HCT116 (cell line): ENCODE data around the gene MRTFB. TPM values are rescaled to one million over a fixed set of nuclear protein-coding genes. Genes with fewer than 3 reads are reported as not detected.

Experiments used
- ATAC-seq: fragments of 200-7000 bp; cut with Tn5 transposase; 2 replicates; pipeline ENCODE4 v1.9.1; 2020; ENCODE audit warnings: mild to moderate bottlenecking, moderate library complexity
- BruUV-seq: library from RNA; stranded (reverse); fragments of 400-500 nt; replicated peaks from 2 replicates; lab custom pipeline; 2021; lab: Mats Ljungman, UMichigan
- CTCF ChIA-PET: fragments of 300-600 bp; sonication (Branson Sonifier 250); formaldehyde crosslinking; loops from one replicate; lab custom pipeline; 2021; ENCODE audit warnings: antibody characterized with exemption; lab: Charles Lee
- POLR2A ChIA-PET: fragments of 300-600, 350-600 bp; sonication (Branson Sonifier 250); formaldehyde crosslinking; loops from one replicate; lab custom pipeline; 2021; ENCODE audit warnings: antibody characterized with exemption; lab: Charles Lee
- RAD21 ChIA-PET, 2 experiments: fragments of 300-600 bp; sonication (Branson Sonifier 250); formaldehyde crosslinking; loops; one replicate each; lab custom pipeline; 2023; ENCODE audit warnings: low total read pairs in 2 of 2; ENCODE audit not compliant: uncharacterized antibody in 2 of 2, unreplicated experiment in 2 of 2, low non-redundant PET in 1 of 2; lab: Charles Lee
- DNase-seq: peaks from one replicate; pipeline ENCODE4 v3.0.0-alpha.2; 2010; ENCODE audit warnings: low read depth, low spot score
- H2AFZ ChIP-seq: fragments of 200-600 bp; shearing (Covaris generic), sonication (generic); 2 replicates; pipeline ENCODE4 v1.6.1; 2017; ENCODE audit warnings: low read depth, mixed run types, mixed read lengths, antibody characterized with exemption, low read length; ENCODE audit not compliant: poor library complexity, severe bottlenecking
- H3K27ac ChIP-seq: 2 replicates; pipeline ENCODE4 v1.5.1; 2012; ENCODE audit warnings: low read depth, low read length
- H3K27me3 ChIP-seq: fragments of 200-600 bp; sonication (generic); 2 replicates; pipeline ENCODE4 v1.6.1; 2016; ENCODE audit warnings: mixed run types, low read length, mixed read lengths; ENCODE audit not compliant: insufficient read depth
- H3K36me3 ChIP-seq, 2 experiments: fragments of 200-500 bp in 1 of 2; fragments of 200-600 bp in 1 of 2; sonication (Bioruptor generic) in 1 of 2; sonication (generic) in 1 of 2; 2 replicates each; pipeline versions ENCODE4 v1.5.1 to v1.6.1; 2014 to 2016; ENCODE audit warnings: low read length in 2 of 2, inconsistent platforms in 1 of 2, mixed read lengths in 1 of 2, mixed run types in 1 of 2; ENCODE audit not compliant: insufficient read depth in 2 of 2, control insufficient read depth in 1 of 2
- H3K4me1 ChIP-seq, 2 experiments: fragments of 200-600 bp in 1 of 2; sonication (generic) in 1 of 2; 2 replicates each; pipeline versions ENCODE4 v1.5.1 to v1.6.1; 2012 to 2017; ENCODE audit warnings: low read length in 2 of 2, inconsistent platforms in 1 of 2, mild to moderate bottlenecking in 1 of 2, mixed read lengths in 1 of 2, mixed run types in 1 of 2, moderate library complexity in 1 of 2; ENCODE audit not compliant: insufficient read depth in 2 of 2, control insufficient read depth in 1 of 2
- H3K4me2 ChIP-seq: fragments of 200-600 bp; sonication (generic); 2 replicates; pipeline ENCODE4 v1.6.1; 2017; ENCODE audit warnings: mixed run types, low read length, mixed read lengths
- H3K4me3 ChIP-seq, 2 experiments: fragments of 200-600 bp in 1 of 2; sonication (generic) in 1 of 2; replicated peaks in 1 of 2; 2 replicates each; pipeline ENCODE4 v1.5.1; 2011 to 2016; ENCODE audit warnings: low read length in 2 of 2, control low read depth in 1 of 2, low read depth in 1 of 2, mild to moderate bottlenecking in 1 of 2, mixed read lengths in 1 of 2, mixed run types in 1 of 2
- H3K79me2 ChIP-seq: fragments of 200-600 bp; sonication (generic); 2 replicates; pipeline ENCODE4 v1.6.1; 2017; ENCODE audit warnings: mild to moderate bottlenecking, mixed run types, low read length, moderate library complexity, mixed read lengths; ENCODE audit not compliant: insufficient read depth
- H3K9ac ChIP-seq: fragments of 200-600 bp; sonication (generic); 2 replicates; pipeline ENCODE4 v1.6.1; 2016; ENCODE audit warnings: low read length, mixed read lengths
- H3K9me2 ChIP-seq: fragments of 200-600 bp; sonication (generic), shearing (Covaris generic); 2 replicates; pipeline ENCODE4 v1.6.1; 2017; ENCODE audit warnings: mixed run types, mild to moderate bottlenecking, moderate library complexity; ENCODE audit not compliant: insufficient read depth
- H3K9me3 ChIP-seq, 2 experiments: fragments of 200-500 bp in 1 of 2; fragments of 200-600 bp in 1 of 2; sonication (Bioruptor generic) in 1 of 2; sonication (generic) in 1 of 2; 2 replicates each; pipeline ENCODE4 v1.6.1; 2014 to 2017; ENCODE audit warnings: low read length in 2 of 2, mixed read lengths in 2 of 2, inconsistent platforms in 1 of 2, low read depth in 1 of 2, mild to moderate bottlenecking in 1 of 2, mixed run types in 1 of 2, moderate library complexity in 1 of 2; ENCODE audit not compliant: control insufficient read depth in 1 of 2, insufficient read depth in 1 of 2
- H4K20me1 ChIP-seq: fragments of 200-600 bp; sonication (generic), shearing (Covaris generic); 2 replicates; pipeline ENCODE4 v1.6.1; 2017; ENCODE audit warnings: mixed run types, mild to moderate bottlenecking, moderate library complexity; ENCODE audit not compliant: insufficient read depth
- EGR1 ChIP-seq: IDR thresholded peaks from 2 replicates; pipeline ENCODE4 v1.6.1; 2012; ENCODE audit warnings: low read depth
- EZH2 ChIP-seq: fragments of 200-600 bp; sonication (generic); IDR thresholded peaks from 2 replicates; pipeline ENCODE4 v1.6.1; 2017; ENCODE audit warnings: antibody characterized with exemption, mixed run types
- FOSL1 ChIP-seq: IDR thresholded peaks from 2 replicates; pipeline ENCODE4 v1.6.1; 2012; ENCODE audit warnings: low read depth
- RAD21 ChIP-seq: IDR thresholded peaks from 2 replicates; pipeline ENCODE4 v1.6.1; 2012; ENCODE audit warnings: low read depth, mild to moderate bottlenecking
- SIN3A ChIP-seq: IDR thresholded peaks from 2 replicates; pipeline ENCODE4 v1.6.1; 2012; ENCODE audit warnings: low read depth
- SRF ChIP-seq: IDR thresholded peaks from 2 replicates; pipeline ENCODE4 v1.6.1; 2012; ENCODE audit warnings: low read depth
- TCF7L2 ChIP-seq: IDR thresholded peaks from 2 replicates; pipeline ENCODE4 v1.7.0; 2011; ENCODE audit warnings: borderline replicate concordance, inconsistent platforms; ENCODE audit not compliant: insufficient read depth, insufficient read length; ENCODE audit errors: extremely low read depth
- intact Hi-C: fragments of 100-400 bp; cut with micrococcal nuclease; formaldehyde crosslinking; loops from 2 replicates; pipeline ENCODE4 v1.10.0; 2022
- total RNA-seq: library from RNA; stranded (reverse); gene quantifications from one replicate; pipeline ENCODE4 v1.2.1, GENCODE V29; 2021; ENCODE audit not compliant: unreplicated experiment
- TF ChIP-seq, protein P1 (sequence below): IDR thresholded peaks from 2 replicates; pipeline ENCODE4 v1.6.1; 2012
- TF ChIP-seq, protein P2 (sequence below), 3 experiments: fragments of 200-600 bp in 1 of 3; sonication (generic) in 1 of 3; IDR thresholded peaks in 2 of 3; conservative IDR thresholded peaks in 1 of 3; 2 replicates each; pipeline ENCODE4 v1.5.1; 2012 to 2017; ENCODE audit warnings: low read depth in 2 of 3, low read length in 2 of 3, antibody characterized with exemption in 1 of 3, borderline replicate concordance in 1 of 3, control low read depth in 1 of 3, mild to moderate bottlenecking in 1 of 3, mixed read lengths in 1 of 3, mixed run types in 1 of 3, moderate library complexity in 1 of 3; ENCODE audit not compliant: insufficient read depth in 1 of 3
- TF ChIP-seq, protein P3 (sequence below): IDR thresholded peaks from 2 replicates; pipeline ENCODE4 v1.6.1; 2012; ENCODE audit warnings: low read depth

The MRTFB gene
- total RNA-seq, 1 experiment from 2014 or later: 39.0 TPM

DNA sequence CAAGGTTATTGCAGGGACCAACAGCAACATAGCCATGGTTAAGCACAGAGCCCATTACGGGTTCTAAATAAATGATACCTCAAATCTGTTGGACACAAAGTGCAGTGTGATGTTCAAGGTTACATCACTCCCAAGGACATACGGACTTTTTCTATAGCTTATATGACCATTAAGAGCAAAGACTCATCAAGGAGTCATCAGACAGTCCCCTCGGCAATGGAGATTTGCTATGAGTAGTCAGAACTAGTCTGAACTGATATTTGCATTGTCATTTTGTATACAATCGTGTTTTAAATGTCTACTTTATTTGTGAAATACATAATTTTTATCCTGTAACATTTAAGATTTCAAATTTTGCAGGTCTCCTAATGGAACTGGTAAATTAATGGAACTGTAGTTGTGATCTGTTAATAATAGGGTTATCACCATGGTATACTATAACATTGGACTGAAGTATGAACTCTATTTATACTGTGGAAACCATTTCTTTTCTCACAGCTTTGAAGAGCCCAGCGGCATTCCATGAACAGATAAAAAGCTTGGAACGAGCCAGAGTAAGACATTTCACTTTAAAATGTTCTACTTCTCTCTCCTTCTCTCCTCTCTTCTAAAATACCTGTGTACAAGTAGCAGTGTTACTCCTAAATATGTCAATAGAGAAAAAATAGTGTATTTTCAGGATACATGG is 140.9 kb downstream of the MRTFB start:
- CTCF ChIA-PET: no interaction called here
- POLR2A ChIA-PET: no interaction called here
- BruUV-seq: no TSS peak
- no peak overlapping the region for H3K4me2 ChIP-seq
- no peak for TF ChIP-seq EGR1
- TF ChIP-seq SRF: no peak
- TF ChIP-seq, protein P1, sequence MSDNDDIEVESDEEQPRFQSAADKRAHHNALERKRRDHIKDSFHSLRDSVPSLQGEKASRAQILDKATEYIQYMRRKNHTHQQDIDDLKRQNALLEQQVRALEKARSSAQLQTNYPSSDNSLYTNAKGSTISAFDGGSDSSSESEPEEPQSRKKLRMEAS: no peak
- no peak for TF ChIP-seq TCF7L2
- RAD21 ChIA-PET: no interaction called here
- no peaks in the 10 kb centered on the region for H4K20me1 ChIP-seq
- H3K9me2 ChIP-seq: no peaks in the 10 kb centered on the region
- 0 out of 4 replicates have a peak, but pooled peaks cover 0 to 3% of the 10 kb centered on the region in 2 experiments for H3K36me3 ChIP-seq
- DNase-seq: no peak
- no peak overlapping the region for H3K4me3 ChIP-seq
- no peaks in the 10 kb centered on the region for H3K27me3 ChIP-seq
- no peak overlapping the region for H2AFZ ChIP-seq
- no peak overlapping the region for H3K27ac ChIP-seq
- intact Hi-C loops: no loop called here
- H3K79me2 ChIP-seq: no peaks in the 10 kb centered on the region
- H3K4me1 ChIP-seq: no peaks in the 10 kb centered on the region
- no peak overlapping the region for H3K9ac ChIP-seq
- ATAC-seq: no peak
- H3K9me3 ChIP-seq: no peaks in the 10 kb centered on the region

DNA sequence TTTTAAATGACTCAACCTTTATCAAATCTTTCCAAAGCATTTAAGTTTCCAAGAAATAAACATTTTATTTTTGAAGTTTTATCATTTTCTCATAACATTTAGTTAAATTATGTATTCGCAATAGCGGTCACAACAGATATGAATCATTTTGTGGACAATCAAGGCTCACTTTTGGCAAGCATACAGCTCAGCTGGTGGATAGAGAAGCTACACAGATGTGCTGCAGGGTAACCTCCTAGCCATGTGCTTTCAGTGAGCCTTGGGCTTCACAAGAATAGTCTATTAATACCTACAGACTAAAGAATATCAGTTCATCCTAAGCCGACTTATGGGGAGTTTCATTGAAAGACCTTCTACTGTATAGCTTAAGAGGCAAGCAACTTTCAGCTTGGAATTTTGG is 144.8 kb downstream of the MRTFB start:
- H3K27ac ChIP-seq: no peak overlapping the region
- DNase-seq: no peak
- H2AFZ ChIP-seq: no peak overlapping the region
- no peaks in the 10 kb centered on the region for H4K20me1 ChIP-seq
- TF ChIP-seq EZH2 (no peak), RAD21 (no peak), TCF7L2 (no peak), FOSL1 (no peak), EGR1 (no peak), SIN3A (no peak)
- TF ChIP-seq, protein P2, sequence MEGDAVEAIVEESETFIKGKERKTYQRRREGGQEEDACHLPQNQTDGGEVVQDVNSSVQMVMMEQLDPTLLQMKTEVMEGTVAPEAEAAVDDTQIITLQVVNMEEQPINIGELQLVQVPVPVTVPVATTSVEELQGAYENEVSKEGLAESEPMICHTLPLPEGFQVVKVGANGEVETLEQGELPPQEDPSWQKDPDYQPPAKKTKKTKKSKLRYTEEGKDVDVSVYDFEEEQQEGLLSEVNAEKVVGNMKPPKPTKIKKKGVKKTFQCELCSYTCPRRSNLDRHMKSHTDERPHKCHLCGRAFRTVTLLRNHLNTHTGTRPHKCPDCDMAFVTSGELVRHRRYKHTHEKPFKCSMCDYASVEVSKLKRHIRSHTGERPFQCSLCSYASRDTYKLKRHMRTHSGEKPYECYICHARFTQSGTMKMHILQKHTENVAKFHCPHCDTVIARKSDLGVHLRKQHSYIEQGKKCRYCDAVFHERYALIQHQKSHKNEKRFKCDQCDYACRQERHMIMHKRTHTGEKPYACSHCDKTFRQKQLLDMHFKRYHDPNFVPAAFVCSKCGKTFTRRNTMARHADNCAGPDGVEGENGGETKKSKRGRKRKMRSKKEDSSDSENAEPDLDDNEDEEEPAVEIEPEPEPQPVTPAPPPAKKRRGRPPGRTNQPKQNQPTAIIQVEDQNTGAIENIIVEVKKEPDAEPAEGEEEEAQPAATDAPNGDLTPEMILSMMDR (IDR thresholded peaks at IDR 0.05 in 2 of 3, conservative IDR thresholded peaks at IDR 0.05 in 1 of 3; ENCODE audit: borderline replicate concordance in 1 of 3, insufficient read depth in 1 of 3, low read depth in 2 of 3, low read length in 2 of 3): no peak
- TF ChIP-seq, protein P3, sequence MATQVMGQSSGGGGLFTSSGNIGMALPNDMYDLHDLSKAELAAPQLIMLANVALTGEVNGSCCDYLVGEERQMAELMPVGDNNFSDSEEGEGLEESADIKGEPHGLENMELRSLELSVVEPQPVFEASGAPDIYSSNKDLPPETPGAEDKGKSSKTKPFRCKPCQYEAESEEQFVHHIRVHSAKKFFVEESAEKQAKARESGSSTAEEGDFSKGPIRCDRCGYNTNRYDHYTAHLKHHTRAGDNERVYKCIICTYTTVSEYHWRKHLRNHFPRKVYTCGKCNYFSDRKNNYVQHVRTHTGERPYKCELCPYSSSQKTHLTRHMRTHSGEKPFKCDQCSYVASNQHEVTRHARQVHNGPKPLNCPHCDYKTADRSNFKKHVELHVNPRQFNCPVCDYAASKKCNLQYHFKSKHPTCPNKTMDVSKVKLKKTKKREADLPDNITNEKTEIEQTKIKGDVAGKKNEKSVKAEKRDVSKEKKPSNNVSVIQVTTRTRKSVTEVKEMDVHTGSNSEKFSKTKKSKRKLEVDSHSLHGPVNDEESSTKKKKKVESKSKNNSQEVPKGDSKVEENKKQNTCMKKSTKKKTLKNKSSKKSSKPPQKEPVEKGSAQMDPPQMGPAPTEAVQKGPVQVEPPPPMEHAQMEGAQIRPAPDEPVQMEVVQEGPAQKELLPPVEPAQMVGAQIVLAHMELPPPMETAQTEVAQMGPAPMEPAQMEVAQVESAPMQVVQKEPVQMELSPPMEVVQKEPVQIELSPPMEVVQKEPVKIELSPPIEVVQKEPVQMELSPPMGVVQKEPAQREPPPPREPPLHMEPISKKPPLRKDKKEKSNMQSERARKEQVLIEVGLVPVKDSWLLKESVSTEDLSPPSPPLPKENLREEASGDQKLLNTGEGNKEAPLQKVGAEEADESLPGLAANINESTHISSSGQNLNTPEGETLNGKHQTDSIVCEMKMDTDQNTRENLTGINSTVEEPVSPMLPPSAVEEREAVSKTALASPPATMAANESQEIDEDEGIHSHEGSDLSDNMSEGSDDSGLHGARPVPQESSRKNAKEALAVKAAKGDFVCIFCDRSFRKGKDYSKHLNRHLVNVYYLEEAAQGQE: no peak
- intact Hi-C loops: no loop called here
- POLR2A ChIA-PET: no interaction called here
- CTCF ChIA-PET: no interaction called here
- ATAC-seq: no peak
- no peak overlapping the region for H3K4me2 ChIP-seq
- H3K9me3 ChIP-seq: no peaks in the 10 kb centered on the region
- BruUV-seq: no TSS peak
- no peaks in the 10 kb centered on the region for H3K9me2 ChIP-seq
- peaks cover 3% of the 10 kb centered on the region in 2 experiments; a peak in 1 of 4 replicates for H3K36me3 ChIP-seq
- no peak overlapping the region for H3K9ac ChIP-seq
- no peaks in the 10 kb centered on the region for H3K79me2 ChIP-seq
- RAD21 ChIA-PET: no interaction called here
- H3K4me3 ChIP-seq: no peak overlapping the region
- H3K27me3 ChIP-seq: no peaks in the 10 kb centered on the region
- H3K4me1 ChIP-seq: no peaks in the 10 kb centered on the region
